LNCaP clone FGC (cell line): ENCODE measurements around the gene GLIS2.
"Not testable (repeated sequence)": the region's sequence is repeated elsewhere in the genome, so short reads cannot be mapped to it uniquely, and the experiment has no call there.

Experiments used
- DNase-seq: peaks from one replicate; pipeline ENCODE4 v3.0.0-alpha.2; 2011; ENCODE audit warnings: low read depth
- H3K4me3 ChIP-seq: 2 replicates; pipeline ENCODE4 v1.5.1; 2011; ENCODE audit warnings: mild to moderate bottlenecking, low read depth, low read length, control low read depth
- CTCF ChIP-seq: IDR thresholded peaks from 2 replicates; pipeline ENCODE4 v1.5.1; 2012; ENCODE audit warnings: mild to moderate bottlenecking; ENCODE audit not compliant: control insufficient read depth, insufficient read depth; ENCODE audit errors: extremely low read depth

The GLIS2 gene

GRCh38 chr16:4338712-4339299, 22.9 kb downstream of the GLIS2 start:
- no peak for DNase-seq
- H3K4me3 ChIP-seq: no peak overlapping the region
- no peak for TF ChIP-seq CTCF

- no peak for TF ChIP-seq CTCF
- no peak overlapping the region for H3K4me3 ChIP-seq
- DNase-seq: no peak
Observed at GRCh38 chr16:4339455-4339854, 23.6 kb downstream of the GLIS2 start.

DNA sequence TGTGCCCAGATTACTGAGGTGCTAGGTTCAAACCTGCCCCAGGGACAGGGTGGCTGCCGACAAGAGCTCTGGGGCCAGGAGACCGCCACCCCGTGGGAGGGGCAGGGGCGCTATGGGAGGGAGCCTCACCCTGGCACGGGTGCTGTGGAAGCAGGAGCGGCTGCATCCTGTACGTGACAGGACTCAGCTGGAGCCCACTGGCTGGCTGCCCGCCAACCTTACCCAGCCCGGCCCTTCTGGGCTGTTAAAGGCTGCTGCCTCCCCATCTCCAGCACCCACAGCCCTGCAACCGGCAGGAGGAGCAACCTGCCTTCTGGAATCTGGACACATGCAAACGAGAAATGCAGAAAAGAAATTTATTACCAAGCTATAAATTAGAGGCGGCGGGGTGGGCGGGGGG, 24.0 kb downstream of the GLIS2 start:
- H3K4me3 ChIP-seq: no peak overlapping the region
- DNase-seq: no peak
- no peak for TF ChIP-seq CTCF

DNA sequence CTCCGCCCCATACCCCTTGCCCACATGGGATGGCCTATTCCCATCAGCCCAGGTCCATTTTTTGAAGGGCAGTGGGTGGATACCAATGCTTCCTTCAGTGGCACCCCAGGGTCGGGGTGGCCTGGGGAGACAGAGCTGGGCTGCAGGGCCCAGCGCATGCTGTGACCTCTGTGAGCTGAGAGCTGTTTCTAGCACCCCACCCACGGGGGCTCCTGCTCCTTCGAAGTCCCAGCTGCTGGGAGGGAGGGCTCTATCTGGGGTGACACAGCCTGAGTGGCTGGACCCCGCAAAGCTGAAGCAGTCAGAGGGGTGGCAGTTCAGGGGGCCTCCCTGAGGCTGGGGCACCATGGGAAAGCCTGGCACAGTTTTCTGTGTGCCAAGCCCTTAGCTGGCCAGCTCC, 24.6 kb downstream of the GLIS2 start:
- DNase-seq: no peak
- H3K4me3 ChIP-seq: no peak overlapping the region
- no peak for TF ChIP-seq CTCF

- TF ChIP-seq CTCF: no peak
- DNase-seq: no peak
- no peak overlapping the region for H3K4me3 ChIP-seq
Observed at GRCh38 chr16:4341250-4341649, 25.4 kb downstream of the GLIS2 start.

DNA sequence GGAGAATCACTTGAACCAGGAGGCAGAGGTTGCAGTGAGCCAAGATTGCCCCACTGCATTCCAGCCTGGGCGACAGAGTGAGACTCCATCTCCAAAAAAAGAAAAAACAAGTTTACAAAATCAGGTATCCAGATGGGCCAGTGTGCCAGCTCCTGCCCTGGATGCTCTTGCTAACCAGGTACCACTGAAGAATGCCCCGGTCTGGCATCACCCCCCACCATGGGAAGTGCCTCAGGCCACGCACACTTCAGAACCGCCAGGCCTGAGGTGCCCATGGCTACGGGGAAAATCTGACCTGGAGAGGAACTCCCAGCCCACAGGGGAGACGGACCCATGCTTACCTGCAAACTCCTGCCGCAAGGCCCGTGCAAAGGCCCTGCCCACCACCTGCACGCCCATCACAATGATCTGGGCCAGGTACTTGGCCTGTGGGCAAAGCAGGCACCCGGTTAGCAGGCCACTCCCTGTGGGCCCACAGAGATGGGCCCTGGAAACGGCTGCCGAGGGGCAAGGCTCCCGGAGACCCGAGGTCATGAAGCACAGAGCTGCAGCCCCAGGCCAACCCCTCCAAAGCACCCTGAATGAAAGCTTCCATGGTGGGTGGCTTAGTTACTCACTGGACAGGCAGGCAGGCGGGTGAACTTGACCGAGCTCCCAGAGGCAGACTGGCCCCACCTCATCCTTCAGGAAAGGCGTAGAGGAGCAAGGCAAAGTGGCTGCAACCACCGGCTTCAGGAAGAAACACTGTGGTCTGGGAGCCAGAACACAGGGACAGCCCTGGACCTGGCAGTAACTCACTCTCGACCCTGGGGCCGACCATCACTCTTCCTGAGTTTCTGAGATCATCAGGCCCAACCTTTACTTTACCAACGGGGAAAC, 27.2 kb downstream of the GLIS2 start:
- TF ChIP-seq CTCF: no peak
- no peak for DNase-seq
- no peak overlapping the region for H3K4me3 ChIP-seq

- not testable (repeated sequence) for DNase-seq, H3K4me3 ChIP-seq
Observed at GRCh38 chr16:4344300-4344982, 28.6 kb downstream of the GLIS2 start.
